Hematopoietic multipotent progenitor cell treated with erythropoietin and hydrocortisone succinate and interleukin-3 and kit ligand, for 17 days (in vitro differentiated cells): ENCODE data around the gene GLB1L.
"Not testable (repeated sequence)": the region's sequence is repeated elsewhere in the genome, so short reads cannot be mapped to it uniquely, and the experiment has no call there.

Source experiments
- DNase-seq: peaks from one replicate; pipeline ENCODE4 v3.0.0-alpha.2; 2015; ENCODE audit warnings: low spot score

Gene GLB1L

DNA sequence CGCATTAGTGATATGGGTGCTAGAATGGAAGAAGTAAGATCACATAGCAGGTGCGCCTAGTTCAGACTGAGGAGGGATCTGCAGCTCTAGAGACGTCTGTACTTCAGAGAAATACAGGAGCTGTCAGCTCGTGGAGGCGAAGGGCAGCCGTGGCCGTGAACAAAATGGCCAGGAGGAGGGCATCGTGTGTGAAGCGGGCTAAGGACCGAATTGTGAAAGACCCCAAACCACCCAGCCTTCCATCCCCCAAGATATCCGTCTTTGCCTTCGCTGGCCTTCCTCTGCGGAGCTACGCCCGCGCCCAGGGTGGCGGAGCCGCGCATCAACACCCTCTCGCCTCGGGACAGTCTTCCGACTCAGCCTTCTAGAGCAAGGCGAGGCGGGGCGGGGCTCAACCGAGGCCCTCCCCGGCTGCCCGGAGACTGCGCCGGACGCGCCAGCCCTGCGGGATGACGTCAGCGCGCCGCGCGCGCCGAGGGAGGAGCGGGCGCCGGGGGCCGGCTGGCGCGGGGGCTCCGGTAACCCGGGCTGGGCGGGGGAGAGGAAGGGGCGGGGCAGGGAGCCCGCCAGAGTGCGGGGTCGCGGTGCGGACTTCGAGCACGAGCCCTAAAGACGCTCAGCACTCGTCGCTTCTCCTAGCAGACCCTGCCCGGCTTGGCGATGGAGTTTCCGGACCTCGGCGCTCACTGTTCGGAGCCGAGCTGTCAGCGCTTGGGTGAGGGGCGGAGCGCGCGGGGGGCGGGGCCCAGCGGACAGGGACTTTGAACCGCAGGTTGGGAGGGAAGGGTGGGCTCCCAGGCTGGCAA lies 38.7 kb downstream of the GLB1L start, which contains the start of gene ZFAND2B:
ZFAND2B (plus strand) TSS at position 455 of the 806 bp plus-strand sequence; CDS start at position 661, 206 bp downstream.
- peak; percentile 96 for DNase-seq

- DNase-seq, result no peak
Observed at GRCh38 chr2:219205981-219206327, 39.3 kb downstream of the GLB1L start.

- DNase-seq, result peak; percentile 5
Observed at GRCh38 chr2:219205165-219205538, 40.1 kb downstream of the GLB1L start.

DNA sequence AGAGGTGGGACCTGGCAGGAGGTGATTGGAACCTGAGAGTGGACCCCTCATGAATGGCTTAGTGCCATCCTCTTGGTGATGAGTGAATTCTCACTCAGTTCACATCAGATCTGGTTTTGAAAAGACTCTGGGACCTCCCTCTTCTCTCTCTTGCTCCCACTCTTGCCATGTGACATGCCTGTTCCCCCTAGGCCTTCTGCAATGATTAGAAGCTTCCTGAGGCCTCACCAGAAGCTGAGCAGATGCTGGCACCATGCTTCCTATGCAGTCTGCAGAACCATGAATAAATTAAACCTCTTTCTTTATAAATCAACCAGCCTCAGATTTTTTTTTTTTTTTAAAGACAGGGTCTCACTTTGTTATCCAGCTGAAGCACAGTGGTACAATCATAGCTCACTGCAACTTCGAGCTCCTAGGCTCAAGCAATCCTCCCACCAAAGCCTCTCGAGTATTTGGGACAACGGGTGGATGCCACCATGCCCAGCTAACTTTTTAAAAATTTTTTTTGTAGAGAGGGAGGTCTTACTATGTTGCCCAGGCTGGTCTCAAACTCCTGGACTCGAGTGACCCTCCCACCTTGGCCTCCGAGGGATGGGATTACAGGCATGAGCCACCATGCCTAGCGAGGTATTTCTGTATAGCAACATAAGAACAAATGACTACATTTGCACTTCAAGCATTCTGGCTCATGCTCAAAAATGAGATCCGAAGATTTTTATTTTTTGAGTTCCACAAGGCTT lies 40.6 kb downstream of the GLB1L start:
- DNase-seq, result peak; percentile 5

GRCh38 chr2:219201331-219201730 lies 43.9 kb downstream of the GLB1L start:
- not testable (repeated sequence) for DNase-seq

DNA sequence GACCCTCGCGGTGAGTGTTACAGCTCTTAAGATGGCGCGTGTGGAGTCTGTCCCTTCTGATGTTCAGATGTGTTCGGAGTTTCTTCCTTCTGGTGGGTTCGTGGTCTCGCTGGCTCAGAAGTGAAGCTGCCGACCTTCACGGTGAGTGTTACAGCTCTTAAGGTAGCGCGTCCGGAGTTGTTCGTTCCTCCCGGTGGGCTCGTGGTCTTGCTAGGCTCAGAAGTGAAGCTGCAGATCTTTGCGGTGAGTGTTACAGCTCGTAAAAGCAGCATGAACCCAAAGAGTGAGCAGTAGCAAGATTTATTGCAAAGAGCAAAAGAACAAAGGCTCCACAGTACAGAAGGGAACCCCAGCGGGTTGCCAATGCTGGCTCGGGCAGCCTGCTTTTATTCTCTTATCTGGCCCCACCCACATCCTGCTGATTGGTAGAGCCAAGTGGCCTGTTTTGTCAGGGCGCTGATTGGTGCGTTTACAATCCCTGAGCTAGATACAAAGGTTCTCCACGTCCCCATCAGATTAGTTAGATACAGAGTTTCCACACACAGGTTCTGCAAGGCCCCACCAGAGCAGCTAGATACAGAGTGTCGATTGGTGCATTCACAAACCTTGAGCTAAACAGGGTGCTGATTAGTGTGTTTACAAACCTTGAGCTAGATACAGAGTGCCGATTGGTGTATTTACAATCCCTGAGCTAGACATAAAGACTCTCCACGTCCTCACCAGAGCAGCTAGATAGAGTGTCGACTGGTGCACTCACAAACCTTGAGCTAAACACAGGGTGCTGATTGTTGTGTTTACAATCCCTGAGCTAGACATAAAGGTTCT lies 44.5 kb downstream of the GLB1L start:
- DNase-seq, result peak; percentile 2

DNA sequence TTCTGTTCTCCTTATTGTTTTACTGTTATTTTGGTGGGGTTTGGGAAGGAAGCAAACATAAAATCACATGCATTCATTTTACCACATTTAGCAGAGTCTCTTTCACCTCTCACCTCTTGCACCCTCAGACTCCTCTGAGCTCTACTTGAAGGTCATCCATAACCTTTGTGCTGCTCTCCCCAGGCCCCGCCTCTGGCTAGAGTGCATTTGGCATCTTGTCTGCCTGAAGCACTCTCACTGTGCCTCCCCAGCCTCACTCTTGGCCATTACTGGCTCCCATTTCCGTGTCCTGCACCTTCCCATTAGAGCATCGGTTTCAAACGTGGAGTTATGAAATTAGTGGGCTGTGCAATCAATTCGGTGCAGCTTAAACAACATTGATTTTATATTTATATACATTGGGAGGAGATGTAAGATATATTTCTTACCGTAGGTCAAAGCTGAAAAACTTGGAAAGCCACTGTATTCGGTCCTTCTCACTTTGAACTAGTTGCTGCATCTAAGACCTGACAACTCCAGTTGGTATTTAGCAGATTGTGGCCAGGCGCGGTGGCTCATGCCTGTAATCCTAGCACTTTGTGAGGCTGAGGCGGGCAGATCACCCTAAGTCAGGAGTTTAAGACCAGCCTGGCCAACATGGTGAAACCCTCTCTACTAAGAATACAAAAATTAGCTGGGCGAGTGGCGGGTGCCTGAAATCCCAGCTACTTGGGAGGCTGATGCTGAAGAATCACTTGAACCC lies 45.6 kb downstream of the GLB1L start:
- peak; percentile 3 for DNase-seq

- peak; percentile 2 for DNase-seq
Observed at GRCh38 chr2:219198974-219199373, 46.3 kb downstream of the GLB1L start.

DNA sequence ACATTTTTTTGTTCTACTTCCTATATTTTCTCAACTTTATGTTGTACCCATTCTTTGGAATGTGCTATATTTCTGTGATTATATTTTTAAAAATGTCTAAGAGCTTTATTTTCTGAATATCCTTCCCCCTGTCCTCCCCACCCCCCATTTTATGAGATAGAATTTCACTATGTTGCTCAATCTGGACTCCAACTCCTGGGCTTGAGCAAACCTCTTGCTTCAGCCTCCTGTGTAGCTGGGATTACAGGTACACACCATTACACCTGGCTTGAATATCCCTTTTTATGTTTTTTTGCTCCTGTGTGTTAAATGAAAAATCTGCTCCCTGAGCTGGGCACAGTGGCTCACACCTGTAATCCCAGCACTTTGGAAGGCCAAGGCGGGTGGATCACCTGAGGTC lies 47.9 kb downstream of the GLB1L start:
- no peak for DNase-seq

- peak; percentile 3 for DNase-seq
Observed at GRCh38 chr2:219186754-219187456, 58.3 kb downstream of the GLB1L start.
